Nephron (organoid): ENCODE data around the gene MICAL2.
A peak's percentile ranks its signal among the peaks of the same experiment; 100 is the strongest.

Experiments
- H3K27ac Mint-ChIP-seq, 3 experiments: 2 replicates each; pipeline ENCODE4 v1.8.0; 2020; ENCODE audit warnings: mixed read lengths in 3 of 3, mild to moderate bottlenecking in 2 of 3, moderate library complexity in 1 of 3
- H3K27me3 Mint-ChIP-seq: 2 replicates; pipeline ENCODE4 v1.8.0; 2021; ENCODE audit warnings: low read depth, mild to moderate bottlenecking, moderate library complexity, mixed read lengths
- H3K36me3 Mint-ChIP-seq: 2 replicates; pipeline ENCODE4 v1.8.0; 2020; ENCODE audit warnings: low read depth, mixed read lengths
- H3K4me1 Mint-ChIP-seq: 2 replicates; pipeline ENCODE4 v1.8.0; 2020; ENCODE audit warnings: mixed read lengths
- H3K4me3 Mint-ChIP-seq, 3 experiments: 2 replicates each; pipeline ENCODE4 v1.8.0; 2020; ENCODE audit warnings: mild to moderate bottlenecking in 3 of 3, mixed read lengths in 3 of 3, moderate library complexity in 2 of 3
- H3K9me3 Mint-ChIP-seq: 2 replicates; pipeline ENCODE4 v1.8.0; 2020; ENCODE audit warnings: mixed read lengths
- TF ChIP-seq, protein P1 (sequence below), 3 experiments: fragments of 200-600 bp; sonication (generic); IDR thresholded peaks; one replicate each; pipeline ENCODE4 v1.5.0; 2021; ENCODE audit warnings: antibody characterized with exemption in 3 of 3; ENCODE audit not compliant: unreplicated experiment in 3 of 3

Gene MICAL2

GRCh38 chr11:12281571-12282478 is 171.4 kb downstream of the MICAL2 start:
- Mint-ChIP-seq H3K4me1 (peaks cover 29% of the 10 kb centered on the region), H3K9me3 (no peaks in the 10 kb centered on the region), H3K4me3 (no peak overlapping the region), H3K27ac (peak overlapping the region in 1 of 3 experiments; percentile 59), H3K36me3 (no peaks in the 10 kb centered on the region), H3K27me3 (peaks cover 18% of the 10 kb centered on the region)
- TF ChIP-seq, protein P1, sequence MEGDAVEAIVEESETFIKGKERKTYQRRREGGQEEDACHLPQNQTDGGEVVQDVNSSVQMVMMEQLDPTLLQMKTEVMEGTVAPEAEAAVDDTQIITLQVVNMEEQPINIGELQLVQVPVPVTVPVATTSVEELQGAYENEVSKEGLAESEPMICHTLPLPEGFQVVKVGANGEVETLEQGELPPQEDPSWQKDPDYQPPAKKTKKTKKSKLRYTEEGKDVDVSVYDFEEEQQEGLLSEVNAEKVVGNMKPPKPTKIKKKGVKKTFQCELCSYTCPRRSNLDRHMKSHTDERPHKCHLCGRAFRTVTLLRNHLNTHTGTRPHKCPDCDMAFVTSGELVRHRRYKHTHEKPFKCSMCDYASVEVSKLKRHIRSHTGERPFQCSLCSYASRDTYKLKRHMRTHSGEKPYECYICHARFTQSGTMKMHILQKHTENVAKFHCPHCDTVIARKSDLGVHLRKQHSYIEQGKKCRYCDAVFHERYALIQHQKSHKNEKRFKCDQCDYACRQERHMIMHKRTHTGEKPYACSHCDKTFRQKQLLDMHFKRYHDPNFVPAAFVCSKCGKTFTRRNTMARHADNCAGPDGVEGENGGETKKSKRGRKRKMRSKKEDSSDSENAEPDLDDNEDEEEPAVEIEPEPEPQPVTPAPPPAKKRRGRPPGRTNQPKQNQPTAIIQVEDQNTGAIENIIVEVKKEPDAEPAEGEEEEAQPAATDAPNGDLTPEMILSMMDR (IDR thresholded peaks at IDR 0.05; ENCODE audit: unreplicated experiment in 3 of 3): peak; percentile 95 to 98 (median 96)

- Mint-ChIP-seq H3K4me3 (no peak overlapping the region), H3K27me3 (peaks cover 18% of the 10 kb centered on the region)
Measured at GRCh38 chr11:12282676-12283075, 172.3 kb downstream of the MICAL2 start.

DNA sequence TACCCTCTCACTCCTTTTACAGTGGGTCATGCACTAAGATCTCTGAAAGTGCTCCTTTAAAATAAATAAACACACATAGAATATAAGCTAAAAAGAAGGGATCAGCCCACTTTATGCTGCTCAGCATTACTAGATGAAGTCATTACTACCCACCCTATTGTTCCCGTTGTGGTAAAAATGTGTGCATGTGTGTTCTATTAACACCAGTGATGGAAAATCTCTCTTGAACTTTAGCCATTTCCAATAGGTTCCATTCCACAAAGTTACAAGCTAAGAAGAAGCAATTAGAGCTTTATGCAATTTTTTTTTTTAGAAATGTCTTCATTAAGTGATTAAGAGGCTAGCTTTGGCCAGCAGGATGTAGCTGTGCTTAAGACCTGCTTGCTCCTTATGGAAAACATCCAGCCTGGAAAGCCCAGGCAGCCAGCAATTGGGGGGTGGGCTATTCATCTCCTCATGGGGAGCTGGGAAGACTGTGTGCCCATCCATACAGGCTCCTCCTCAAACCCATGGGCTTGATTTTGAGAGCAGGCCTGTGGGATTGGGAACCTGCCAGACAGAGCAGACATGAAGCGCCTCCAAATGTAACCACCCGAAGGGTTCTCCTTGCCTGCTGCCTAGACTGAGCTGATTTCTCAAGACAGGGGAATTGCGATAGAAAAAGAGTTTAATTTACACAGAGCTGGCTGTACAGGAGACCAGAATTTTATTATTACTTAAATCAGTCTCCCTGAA is 174.1 kb downstream of the MICAL2 start:
- Mint-ChIP-seq H3K4me1 (peaks cover 46% of the 10 kb centered on the region), H3K27ac (peak overlapping the region in 1 of 3 experiments; percentile 37), H3K9me3 (peaks cover 2% of the 10 kb centered on the region), H3K27me3 (peaks cover 23% of the 10 kb centered on the region), H3K36me3 (no peaks in the 10 kb centered on the region), H3K4me3 (no peak overlapping the region)
- TF ChIP-seq, protein P1 (IDR thresholded peaks at IDR 0.05; ENCODE audit: unreplicated experiment in 3 of 3): no peak

More at GRCh38 chr11:12282676-12283075, 172.3 kb downstream of the MICAL2 start:
- Mint-ChIP-seq H3K9me3 (no peaks in the 10 kb centered on the region), H3K4me1 (peaks cover 38% of the 10 kb centered on the region), H3K36me3 (no peaks in the 10 kb centered on the region), H3K27ac (no peak overlapping the region)
- TF ChIP-seq, protein P1 (IDR thresholded peaks at IDR 0.05; ENCODE audit: unreplicated experiment in 3 of 3): no peak

DNA sequence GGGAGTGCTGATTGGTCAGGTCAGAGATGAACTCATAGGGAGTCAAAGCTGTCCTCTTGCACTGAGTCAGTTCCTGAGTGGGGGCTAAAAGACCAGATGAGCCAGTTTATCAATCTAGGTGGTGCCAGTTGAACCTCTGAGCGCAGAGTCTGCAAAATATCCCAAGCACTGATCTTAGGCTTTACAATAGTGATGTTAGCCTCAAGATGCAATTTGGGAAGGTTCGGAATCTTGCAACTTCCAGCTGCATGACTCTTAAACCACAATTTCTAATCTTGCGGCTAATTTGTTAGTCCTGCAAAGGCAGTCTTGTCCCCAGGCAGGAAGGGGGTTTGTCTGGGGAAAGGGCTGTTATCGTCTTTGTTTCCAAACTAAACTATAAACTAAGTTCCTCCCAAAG is 174.7 kb downstream of the MICAL2 start:
- Mint-ChIP-seq H3K27ac (peak overlapping the region in 2 of 3 experiments; percentile 37 to 56), H3K9me3 (peaks cover 2% of the 10 kb centered on the region), H3K36me3 (no peaks in the 10 kb centered on the region), H3K4me1 (peaks cover 46% of the 10 kb centered on the region), H3K4me3 (no peak overlapping the region), H3K27me3 (peaks cover 23% of the 10 kb centered on the region)
- TF ChIP-seq, protein P1 (IDR thresholded peaks at IDR 0.05; ENCODE audit: unreplicated experiment in 3 of 3): no peak

GRCh38 chr11:12285811-12286222 is 175.4 kb downstream of the MICAL2 start:
- Mint-ChIP-seq H3K36me3 (no peaks in the 10 kb centered on the region), H3K27me3 (peaks cover 23% of the 10 kb centered on the region), H3K4me1 (peaks cover 46% of the 10 kb centered on the region), H3K27ac (peak overlapping the region in 1 of 3 experiments; percentile 43), H3K9me3 (peaks cover 2% of the 10 kb centered on the region), H3K4me3 (no peak overlapping the region)
- TF ChIP-seq, protein P1 (IDR thresholded peaks at IDR 0.05; ENCODE audit: unreplicated experiment in 3 of 3): no peak
